Progenitor cell of endocrine pancreas (in vitro differentiated cells): Measurements from ENCODE around the gene ABLIM1. TPM values are rescaled to one million over a fixed set of nuclear protein-coding genes. Genes with fewer than 3 reads are reported as not detected.

Experiments
- DNase-seq: peaks from one replicate; pipeline ENCODE4 v3.0.0; 2021; ENCODE audit warnings: low spot score; ENCODE audit not compliant: unreplicated experiment
- H3K27ac Mint-ChIP-seq: 2 replicates; pipeline ENCODE4 v1.8.0; 2021; ENCODE audit warnings: mild to moderate bottlenecking, moderate library complexity, mixed read lengths
- H3K27me3 Mint-ChIP-seq: 2 replicates; pipeline ENCODE4 v1.8.0; 2021; ENCODE audit warnings: mixed read lengths
- H3K36me3 Mint-ChIP-seq: 2 replicates; pipeline ENCODE4 v1.8.0; 2022; ENCODE audit warnings: mixed read lengths; ENCODE audit not compliant: insufficient read depth
- H3K4me1 Mint-ChIP-seq: 2 replicates; pipeline ENCODE4 v1.8.0; 2021; ENCODE audit warnings: low read depth, mixed read lengths
- H3K4me3 Mint-ChIP-seq: 2 replicates; pipeline ENCODE4 v1.8.0; 2021; ENCODE audit warnings: low read depth, mild to moderate bottlenecking, moderate library complexity, mixed read lengths
- H3K9me3 Mint-ChIP-seq: 2 replicates; pipeline ENCODE4 v1.8.0; 2021; ENCODE audit warnings: low read depth, mixed read lengths
- CTCF ChIP-seq: fragments of 200-600 bp; sonication (generic); IDR thresholded peaks from one replicate; pipeline ENCODE4 v1.5.0; 2021; ENCODE audit warnings: antibody characterized with exemption, mild to moderate bottlenecking; ENCODE audit not compliant: unreplicated experiment
- total RNA-seq: library from RNA; stranded (reverse); gene quantifications from 2 replicates; pipeline ENCODE4 v1.2.1, GENCODE V29; 2021

The ABLIM1 gene
- total RNA-seq, 1 donor from 2014 or later: 59.1 TPM

GRCh38 chr10:114669648-114670047, 11.6 kb upstream of the ABLIM1 start:
- Mint-ChIP-seq H3K9me3 (peaks cover 6% of the 10 kb centered on the region), H3K36me3 (peaks cover 1% of the 10 kb centered on the region), H3K27me3 (peaks cover 62% of the 10 kb centered on the region), H3K27ac (no peak overlapping the region), H3K4me1 (no peaks in the 10 kb centered on the region), H3K4me3 (no peak overlapping the region)
- no peak for DNase-seq
- no peak for TF ChIP-seq CTCF

- no peaks in the 10 kb centered on the region for H3K36me3 Mint-ChIP-seq
- H3K27me3 Mint-ChIP-seq: peaks cover 60% of the 10 kb centered on the region
- no peak for DNase-seq
- TF ChIP-seq CTCF: no peak
- no peak overlapping the region for H3K4me3 Mint-ChIP-seq
- H3K4me1 Mint-ChIP-seq: peaks cover 3% of the 10 kb centered on the region
- peaks cover 6% of the 10 kb centered on the region for H3K9me3 Mint-ChIP-seq
- no peak overlapping the region for H3K27ac Mint-ChIP-seq
These were observed 10.5 kb upstream of the ABLIM1 start for GRCh38 chr10:114668375-114669080.

GRCh38 chr10:114665873-114666272, 7.8 kb upstream of the ABLIM1 start:
- no peak overlapping the region for H3K27ac Mint-ChIP-seq
- DNase-seq: no peak
- no peak overlapping the region for H3K4me3 Mint-ChIP-seq
- H3K36me3 Mint-ChIP-seq: no peaks in the 10 kb centered on the region
- peaks cover 9% of the 10 kb centered on the region for H3K4me1 Mint-ChIP-seq
- no peak for TF ChIP-seq CTCF
- peaks cover 71% of the 10 kb centered on the region for H3K27me3 Mint-ChIP-seq
- H3K9me3 Mint-ChIP-seq: peaks cover 6% of the 10 kb centered on the region

- DNase-seq: no peak
- Mint-ChIP-seq H3K4me1 (peaks cover 9% of the 10 kb centered on the region), H3K36me3 (no peaks in the 10 kb centered on the region), H3K4me3 (no peak overlapping the region), H3K27me3 (peaks cover 66% of the 10 kb centered on the region), H3K9me3 (peaks cover 6% of the 10 kb centered on the region), H3K27ac (no peak overlapping the region)
- TF ChIP-seq CTCF: no peak
These were observed 7.3 kb upstream of the ABLIM1 start for GRCh38 chr10:114665406-114665805.

- no peak for DNase-seq
- H3K4me3 Mint-ChIP-seq: no peak overlapping the region
- H3K4me1 Mint-ChIP-seq: peaks cover 9% of the 10 kb centered on the region
- peaks cover 62% of the 10 kb centered on the region for H3K27me3 Mint-ChIP-seq
- no peak overlapping the region for H3K27ac Mint-ChIP-seq
- TF ChIP-seq CTCF: no peak
- peaks cover 6% of the 10 kb centered on the region for H3K9me3 Mint-ChIP-seq
- no peaks in the 10 kb centered on the region for H3K36me3 Mint-ChIP-seq
These were observed 6.1 kb upstream of the ABLIM1 start for GRCh38 chr10:114664127-114664526.
